Activated effector memory CD4-positive, alpha-beta T cell treated with anti-CD3 and anti-CD28 coated beads, Interleukin-2, amount 50 U/mL, for 16 hours (primary cell): ENCODE data around the gene NPM3.

ENCODE experiments used
- DNase-seq: peaks from one replicate; pipeline ENCODE4 v3.0.0-alpha.2; 2020

NPM3 gene

GRCh38 chr10:101773923-101774588 lies 9.2 kb downstream of the NPM3 start:
- no peak for DNase-seq

- no peak for DNase-seq
Observed at GRCh38 chr10:101772895-101773761, 10.1 kb downstream of the NPM3 start.

- DNase-seq = no peak
Observed at GRCh38 chr10:101772017-101772894, 11.0 kb downstream of the NPM3 start.

- no peak for DNase-seq
Observed at GRCh38 chr10:101771380-101771779, 11.9 kb downstream of the NPM3 start.

GRCh38 chr10:101770331-101771215 lies 12.7 kb downstream of the NPM3 start:
- no peak for DNase-seq

- no peak for DNase-seq
Observed at GRCh38 chr10:101769541-101770180, 13.6 kb downstream of the NPM3 start.

- DNase-seq = no peak
Observed at GRCh38 chr10:101768791-101769170, 14.5 kb downstream of the NPM3 start.

GRCh38 chr10:101767966-101768790 lies 15.1 kb downstream of the NPM3 start:
- no peak for DNase-seq

GRCh38 chr10:101767600-101767945 lies 15.7 kb downstream of the NPM3 start:
- no peak for DNase-seq

- no peak for DNase-seq
Observed at GRCh38 chr10:101766753-101767599, 16.3 kb downstream of the NPM3 start.

- no peak for DNase-seq
Observed at GRCh38 chr10:101766306-101766705, 16.9 kb downstream of the NPM3 start.

GRCh38 chr10:101763141-101763846 lies 20.0 kb downstream of the NPM3 start:
- DNase-seq = no peak

- DNase-seq = no peak
Observed at GRCh38 chr10:101762736-101763135, 20.5 kb downstream of the NPM3 start.

- DNase-seq = no peak
Observed at GRCh38 chr10:101761226-101761625, 22.0 kb downstream of the NPM3 start.

GRCh38 chr10:101760510-101760909 lies 22.7 kb downstream of the NPM3 start:
- DNase-seq = no peak

- no peak for DNase-seq
Observed at GRCh38 chr10:101759309-101760247, 23.7 kb downstream of the NPM3 start.

GRCh38 chr10:101758858-101759257 lies 24.4 kb downstream of the NPM3 start:
- no peak for DNase-seq

- DNase-seq = no peak
Observed at GRCh38 chr10:101752241-101752640, 31.0 kb downstream of the NPM3 start.
